NCI-H1105 treated with DMSO at 0.1 percent for 48 hours (cell line): ENCODE data around the gene C14orf93.
A peak's percentile ranks its signal among the peaks of the same experiment; 100 is the strongest.
"Not testable (repeated sequence)": the region's sequence is repeated elsewhere in the genome, so short reads cannot be mapped to it uniquely, and the experiment has no call there.

ENCODE experiments used
- DNase-seq: peaks from one replicate; lab custom pipeline; 2025; lab: John Stamatoyannopoulos, UW

C14orf93 gene

GRCh38 chr14:22973217-22974032 lies 36.5 kb downstream of the C14orf93 start:
- peak; percentile 42 for DNase-seq

- DNase-seq, result no peak
Observed at GRCh38 chr14:22972313-22972930, 37.5 kb downstream of the C14orf93 start.

- no peak for DNase-seq
Observed at GRCh38 chr14:22971152-22971551, 38.8 kb downstream of the C14orf93 start.

GRCh38 chr14:22966783-22967269 lies 43.1 kb downstream of the C14orf93 start:
- DNase-seq, result no peak

GRCh38 chr14:22965916-22966782 lies 43.8 kb downstream of the C14orf93 start:
- not testable (repeated sequence) for DNase-seq

DNA sequence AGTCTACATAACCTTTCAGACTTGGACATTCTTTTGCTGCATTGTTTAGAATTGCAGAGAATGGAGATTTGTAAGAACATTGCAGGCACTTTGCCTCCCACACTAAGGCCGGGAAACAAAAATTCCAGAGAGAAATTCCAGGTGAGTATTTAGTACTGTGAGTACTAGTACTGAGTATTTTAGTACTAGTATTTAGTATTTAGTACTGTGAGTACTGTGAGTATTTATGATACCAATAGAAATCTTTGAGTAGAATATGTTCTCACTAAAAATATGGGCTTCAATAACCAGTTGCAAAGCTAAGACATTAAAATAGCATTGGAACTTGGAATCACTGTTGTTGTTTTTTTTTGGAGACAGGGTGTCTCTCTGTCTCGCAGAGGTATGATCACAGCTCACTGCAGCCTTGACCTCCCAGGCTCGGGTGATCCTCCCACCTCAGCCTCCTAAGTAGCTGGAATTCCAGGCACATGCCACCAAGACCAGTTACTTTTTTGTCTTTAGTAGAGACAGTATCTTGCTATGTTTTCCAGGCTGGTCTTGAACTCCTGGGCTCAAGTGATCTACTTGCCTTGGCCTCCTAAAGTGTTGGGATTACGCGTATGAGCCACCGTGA lies 47.8 kb downstream of the C14orf93 start:
- no peak for DNase-seq

GRCh38 chr14:22955702-22956569 lies 54.0 kb downstream of the C14orf93 start:
- DNase-seq, result no peak

GRCh38 chr14:22952418-22952817 lies 57.5 kb downstream of the C14orf93 start:
- no peak for DNase-seq

DNA sequence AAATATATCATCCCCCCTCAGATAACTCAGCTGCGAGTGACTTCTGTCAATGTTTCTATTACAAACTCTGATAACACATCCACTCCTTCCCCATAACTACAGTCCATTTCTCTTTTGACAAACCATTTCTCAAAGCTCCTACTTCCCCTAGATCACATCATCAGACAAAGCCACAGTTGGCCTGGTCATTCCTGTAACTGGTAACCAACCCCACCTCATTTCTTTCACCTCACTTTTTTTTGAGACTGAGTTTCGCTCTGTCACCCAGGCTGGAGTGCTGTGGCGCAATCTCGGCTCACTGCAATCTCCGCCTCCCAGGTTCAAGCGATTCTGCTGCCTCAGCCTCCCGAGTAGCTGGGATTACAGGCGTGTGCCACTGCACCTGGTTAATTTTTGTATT lies 58.1 kb downstream of the C14orf93 start:
- DNase-seq, result not testable (repeated sequence)

DNA sequence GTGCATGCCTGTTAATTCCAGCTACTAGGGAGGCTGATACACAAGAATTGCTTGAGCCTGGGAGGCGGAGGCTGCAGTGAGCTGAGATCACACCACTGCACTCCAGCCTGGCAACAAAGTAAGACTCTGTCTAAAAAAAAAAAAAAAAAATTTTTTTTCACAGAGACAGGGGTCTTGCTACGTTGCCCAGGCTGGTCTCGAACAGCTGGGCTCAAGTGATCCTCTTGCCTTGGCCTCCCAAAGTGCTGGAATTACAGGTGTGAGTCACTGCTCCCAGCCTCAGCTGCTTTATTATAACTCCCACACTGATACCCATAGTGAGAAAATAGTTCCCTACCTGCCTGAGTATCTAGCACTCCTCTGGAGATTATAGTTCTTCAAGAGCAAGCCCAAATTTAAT lies 64.3 kb downstream of the C14orf93 start:
- DNase-seq, result no peak

GRCh38 chr14:22939684-22940083 lies 70.3 kb downstream of the C14orf93 start:
- no peak for DNase-seq
